MCF 10A (cell line): ENCODE results near the gene KLHDC9. TPM values are rescaled to one million over a fixed set of nuclear protein-coding genes. Genes with fewer than 3 reads are reported as not detected.

Source experiments
- BruUV-seq: library from RNA; stranded (reverse); fragments of 400-500 nt; replicated peaks from 2 replicates; lab custom pipeline; 2021; lab: Mats Ljungman, UMichigan
- CTCF ChIA-PET: fragments of 300-600 bp; sonication (Branson Sonifier 250); formaldehyde crosslinking; extraction: SDS; loops from one replicate; lab custom pipeline; 2021; ENCODE audit warnings: antibody characterized with exemption, inconsistent platforms; lab: Yijun Ruan, JAX
- POLR2A ChIA-PET: fragments of 300-600, 350-650 bp; sonication (Branson Sonifier 250); formaldehyde crosslinking; extraction: SDS; loops from one replicate; lab custom pipeline; 2020; ENCODE audit warnings: antibody characterized with exemption, inconsistent platforms; lab: Yijun Ruan, JAX
- DNase-seq: peaks from one replicate; pipeline ENCODE4 v3.0.0-alpha.2; 2018; ENCODE audit not compliant: unreplicated experiment
- H3K27ac Mint-ChIP-seq: one replicate; pipeline ENCODE4 v1.8.0; 2022; ENCODE audit warnings: mild to moderate bottlenecking, low read depth, mixed read lengths; ENCODE audit not compliant: unreplicated experiment
- H3K27me3 Mint-ChIP-seq: one replicate; pipeline ENCODE4 v1.8.0; 2022; ENCODE audit warnings: mixed read lengths; ENCODE audit not compliant: insufficient read depth, unreplicated experiment
- H3K36me3 Mint-ChIP-seq: one replicate; pipeline ENCODE4 v1.8.0; 2022; ENCODE audit warnings: mild to moderate bottlenecking, moderate library complexity, mixed read lengths; ENCODE audit not compliant: insufficient read depth, unreplicated experiment
- H3K4me1 Mint-ChIP-seq: one replicate; pipeline ENCODE4 v1.8.0; 2022; ENCODE audit warnings: mixed read lengths; ENCODE audit not compliant: insufficient read depth, unreplicated experiment
- H3K4me3 Mint-ChIP-seq: one replicate; pipeline ENCODE4 v1.8.0; 2022; ENCODE audit warnings: mild to moderate bottlenecking, moderate library complexity, mixed read lengths; ENCODE audit not compliant: unreplicated experiment
- H3K9me3 Mint-ChIP-seq: one replicate; pipeline ENCODE4 v1.8.0; 2022; ENCODE audit warnings: mixed read lengths; ENCODE audit not compliant: unreplicated experiment
- intact Hi-C: fragments of 100-400 bp; cut with micrococcal nuclease; formaldehyde crosslinking; loops from 2 replicates; pipeline ENCODE4 v1.14.1; 2022
- total RNA-seq: library from RNA; stranded (reverse); gene quantifications from 2 replicates; pipeline ENCODE4 v1.2.3, GENCODE V29; 2022
- TF ChIP-seq, protein P1 (sequence below): fragments of 200-600 bp; IDR thresholded peaks from one replicate; pipeline ENCODE4 v1.8.0; 2022; ENCODE audit warnings: antibody characterized with exemption, mild to moderate bottlenecking; ENCODE audit not compliant: unreplicated experiment

KLHDC9 gene
- total RNA-seq, 1 experiment from 2014 or later: not detected

DNA sequence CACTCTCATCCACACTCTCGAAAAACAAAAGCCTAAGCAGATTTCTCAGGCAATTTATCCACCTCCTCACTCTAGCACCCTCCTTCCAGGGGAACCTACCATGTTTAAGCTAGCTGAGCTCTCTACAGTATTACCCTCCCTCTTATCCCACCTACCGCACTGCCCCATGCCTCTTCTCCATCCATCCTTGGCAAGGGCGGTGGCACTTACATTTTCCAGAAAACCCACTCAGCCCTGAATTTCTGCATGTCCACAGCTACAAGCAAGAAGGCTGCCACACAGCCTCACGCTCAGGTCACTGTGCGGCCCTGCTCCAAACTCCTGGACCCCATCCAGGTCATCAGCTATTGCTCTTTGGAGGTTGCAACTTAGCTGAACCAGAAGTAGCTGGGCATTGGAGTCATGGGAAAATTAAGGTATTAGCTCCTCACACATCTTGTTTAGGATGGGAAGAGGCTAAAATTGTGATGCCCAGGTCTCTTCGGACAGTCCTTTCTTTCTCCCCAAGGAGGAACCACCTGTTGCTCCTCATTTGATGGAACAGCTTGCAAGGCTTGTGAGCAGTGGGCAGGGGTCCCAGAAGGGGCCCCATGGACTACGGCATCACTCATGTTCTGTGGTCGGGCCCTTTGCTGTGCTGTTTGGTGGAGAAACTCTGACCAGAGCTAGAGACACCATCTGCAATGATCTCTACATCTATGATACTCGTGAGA, 1.1 kb downstream of the KLHDC9 start:
- Mint-ChIP-seq H3K9me3 (no peaks in the 10 kb centered on the region), H3K4me3 (no peak overlapping the region), H3K4me1 (peaks cover 37% of the 10 kb centered on the region), H3K27ac (peak overlapping the region; percentile 52), H3K27me3 (no peaks in the 10 kb centered on the region), H3K36me3 (peaks cover 63% of the 10 kb centered on the region)
- ChIA-PET POLR2A (interaction anchor here (0.6 to 6.7 kb wide), 14 partner anchors 13 to 837 kb away, joined by 3 to 91 read pairs (median 4); partner anchors contain the start of genes DCAF8, NIT1, PFDN2 and TSTD1), CTCF (interaction anchor here (0.6 to 10.3 kb wide), 26 partner anchors 8 to 487 kb away, joined by 3 to 331 read pairs (median 9); partner anchors contain the start of genes ARHGAP30, DEDD, F11R and NECTIN4)
- no TSS peak for BruUV-seq
- no peak for DNase-seq
- intact Hi-C loops: loop anchor here (5.0 kb wide), 1 partner anchor 262 kb away; no protein-coding TSS in a partner anchor
- TF ChIP-seq, protein P1, sequence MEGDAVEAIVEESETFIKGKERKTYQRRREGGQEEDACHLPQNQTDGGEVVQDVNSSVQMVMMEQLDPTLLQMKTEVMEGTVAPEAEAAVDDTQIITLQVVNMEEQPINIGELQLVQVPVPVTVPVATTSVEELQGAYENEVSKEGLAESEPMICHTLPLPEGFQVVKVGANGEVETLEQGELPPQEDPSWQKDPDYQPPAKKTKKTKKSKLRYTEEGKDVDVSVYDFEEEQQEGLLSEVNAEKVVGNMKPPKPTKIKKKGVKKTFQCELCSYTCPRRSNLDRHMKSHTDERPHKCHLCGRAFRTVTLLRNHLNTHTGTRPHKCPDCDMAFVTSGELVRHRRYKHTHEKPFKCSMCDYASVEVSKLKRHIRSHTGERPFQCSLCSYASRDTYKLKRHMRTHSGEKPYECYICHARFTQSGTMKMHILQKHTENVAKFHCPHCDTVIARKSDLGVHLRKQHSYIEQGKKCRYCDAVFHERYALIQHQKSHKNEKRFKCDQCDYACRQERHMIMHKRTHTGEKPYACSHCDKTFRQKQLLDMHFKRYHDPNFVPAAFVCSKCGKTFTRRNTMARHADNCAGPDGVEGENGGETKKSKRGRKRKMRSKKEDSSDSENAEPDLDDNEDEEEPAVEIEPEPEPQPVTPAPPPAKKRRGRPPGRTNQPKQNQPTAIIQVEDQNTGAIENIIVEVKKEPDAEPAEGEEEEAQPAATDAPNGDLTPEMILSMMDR: no peak

DNA sequence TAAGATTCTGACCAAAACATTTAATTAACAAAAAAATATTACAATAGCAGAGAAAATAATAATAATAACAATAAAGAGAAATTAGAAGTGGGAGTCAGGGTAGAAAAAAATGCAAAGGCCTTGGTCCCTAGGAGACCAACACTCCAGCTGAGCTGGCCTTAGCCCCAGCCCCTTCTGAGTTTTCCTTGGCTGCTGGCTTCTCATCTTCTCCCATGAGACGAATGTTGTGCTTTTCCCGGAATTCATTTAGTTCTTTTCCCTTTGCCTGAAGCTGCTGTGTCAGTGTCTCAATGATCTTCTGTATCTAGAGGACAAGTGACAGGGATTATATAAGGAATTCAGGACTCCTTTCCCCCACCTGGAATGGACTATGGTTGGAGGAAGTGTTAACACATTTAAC, 2.4 kb downstream of the KLHDC9 start:
- TF ChIP-seq, protein P1: no peak
- intact Hi-C loops: no loop called here
- TSS peak; percentile 18 for BruUV-seq
- CTCF ChIA-PET: interaction anchor here (0.6 to 10.3 kb wide), 17 partner anchors 19 to 282 kb away, joined by 3 to 331 read pairs (median 5); partner anchors contain the start of genes ARHGAP30 and TSTD1
- H3K36me3 Mint-ChIP-seq: peaks cover 66% of the 10 kb centered on the region
- DNase-seq: no peak
- peaks cover 36% of the 10 kb centered on the region for H3K4me1 Mint-ChIP-seq
- H3K9me3 Mint-ChIP-seq: no peaks in the 10 kb centered on the region
- no peak overlapping the region for H3K27ac Mint-ChIP-seq
- no peaks in the 10 kb centered on the region for H3K27me3 Mint-ChIP-seq
- no peak overlapping the region for H3K4me3 Mint-ChIP-seq
- POLR2A ChIA-PET: interaction anchor here (1.1 to 6.7 kb wide), 9 partner anchors 12 to 258 kb away, joined by 3 to 91 read pairs (median 10); partner anchors contain the start of genes F11R, TSTD1 and USF1

DNA sequence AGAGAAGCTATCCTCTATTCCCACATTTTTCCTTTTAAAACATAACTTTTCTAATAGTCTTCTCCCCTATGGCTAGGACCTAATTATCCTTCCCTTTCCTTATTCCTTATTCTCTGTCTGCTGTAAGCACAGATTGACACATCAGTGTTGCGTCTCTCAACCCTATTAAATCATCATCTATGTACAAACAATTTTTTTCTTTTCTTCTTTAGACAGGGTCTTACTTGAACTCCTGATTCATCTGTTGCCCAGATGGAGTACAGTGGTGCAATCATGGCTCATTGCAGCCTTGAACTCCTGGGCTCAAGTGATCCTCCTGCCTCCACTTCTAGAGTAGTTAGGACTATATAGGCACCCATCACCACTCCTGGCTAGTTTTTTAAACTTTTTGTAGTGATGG, 8.3 kb downstream of the KLHDC9 start:
- Mint-ChIP-seq H3K27me3 (no peaks in the 10 kb centered on the region), H3K27ac (peak overlapping the region; percentile 9), H3K4me3 (no peak overlapping the region), H3K36me3 (peaks cover 61% of the 10 kb centered on the region), H3K9me3 (no peaks in the 10 kb centered on the region), H3K4me1 (peaks cover 20% of the 10 kb centered on the region)
- intact Hi-C loops: no loop called here
- no TSS peak for BruUV-seq
- TF ChIP-seq, protein P1: no peak
- DNase-seq: no peak
- ChIA-PET CTCF (interaction anchor here (0.6 to 6.4 kb wide), 6 partner anchors 9 to 184 kb away, joined by 3 to 46 read pairs (median 4); partner anchors contain the start of gene KLHDC9), POLR2A (interaction anchor here (0.8 to 3.7 kb wide), 4 partner anchors 9 to 86 kb away, joined by 3 to 36 read pairs (median 10); partner anchors contain the start of genes F11R, NIT1 and PFDN2)

DNA sequence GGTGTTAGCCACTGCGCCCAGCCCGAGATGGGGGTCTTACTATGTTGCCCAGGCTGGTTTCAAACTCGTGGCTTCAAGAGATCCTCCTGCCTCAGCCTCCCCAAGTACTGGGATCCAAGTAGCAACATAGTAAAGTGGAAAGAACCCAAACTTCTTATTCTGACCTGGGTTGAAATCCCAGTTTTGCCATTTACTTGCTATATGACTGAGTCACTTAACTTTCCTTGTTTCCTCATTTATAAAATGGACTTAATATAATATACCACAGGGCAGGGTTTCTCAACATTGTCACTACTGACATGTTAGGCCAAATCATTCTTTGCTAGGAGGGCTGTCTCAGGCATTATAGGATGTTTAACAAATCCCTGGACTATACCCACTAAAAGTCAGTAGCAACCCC, 13.0 kb downstream of the KLHDC9 start:
- H3K9me3 Mint-ChIP-seq: no peaks in the 10 kb centered on the region
- BruUV-seq: no TSS peak
- H3K27me3 Mint-ChIP-seq: no peaks in the 10 kb centered on the region
- peaks cover 45% of the 10 kb centered on the region for H3K4me1 Mint-ChIP-seq
- H3K4me3 Mint-ChIP-seq: no peak overlapping the region
- ChIA-PET POLR2A (interaction anchor here (3.0 kb wide), 1 partner anchor 36 kb away, joined by 9 read pairs; no protein-coding TSS in a partner anchor), CTCF (interaction anchor here (0.7 kb wide), 1 partner anchor 29 kb away, joined by 4 read pairs; no protein-coding TSS in a partner anchor)
- H3K27ac Mint-ChIP-seq: peak overlapping the region; percentile 21
- TF ChIP-seq, protein P1: no peak
- intact Hi-C loops: no loop called here
- no peak for DNase-seq
- H3K36me3 Mint-ChIP-seq: peaks cover 47% of the 10 kb centered on the region
